Nephron (organoid): ENCODE results near the gene LBP.
A peak's percentile ranks its signal among the peaks of the same experiment; 100 is the strongest.

Experiments
- H3K27ac Mint-ChIP-seq, 3 experiments: 2 replicates each; pipeline ENCODE4 v1.8.0; 2020; ENCODE audit warnings: mixed read lengths in 3 of 3, mild to moderate bottlenecking in 2 of 3, moderate library complexity in 1 of 3
- H3K27me3 Mint-ChIP-seq: 2 replicates; pipeline ENCODE4 v1.8.0; 2021; ENCODE audit warnings: low read depth, mild to moderate bottlenecking, moderate library complexity, mixed read lengths
- H3K36me3 Mint-ChIP-seq: 2 replicates; pipeline ENCODE4 v1.8.0; 2020; ENCODE audit warnings: low read depth, mixed read lengths
- H3K4me1 Mint-ChIP-seq: 2 replicates; pipeline ENCODE4 v1.8.0; 2020; ENCODE audit warnings: mixed read lengths
- H3K4me3 Mint-ChIP-seq, 3 experiments: 2 replicates each; pipeline ENCODE4 v1.8.0; 2020; ENCODE audit warnings: mild to moderate bottlenecking in 3 of 3, mixed read lengths in 3 of 3, moderate library complexity in 2 of 3
- H3K9me3 Mint-ChIP-seq: 2 replicates; pipeline ENCODE4 v1.8.0; 2020; ENCODE audit warnings: mixed read lengths
- CTCF ChIP-seq, 3 experiments: fragments of 200-600 bp; sonication (generic); IDR thresholded peaks; one replicate each; pipeline ENCODE4 v1.5.0; 2021; ENCODE audit warnings: antibody characterized with exemption in 3 of 3; ENCODE audit not compliant: unreplicated experiment in 3 of 3

LBP gene

GRCh38 chr20:38315290-38315966 lies 30.9 kb upstream of the LBP start:
- Mint-ChIP-seq H3K27me3 (no peaks in the 10 kb centered on the region), H3K36me3 (no peaks in the 10 kb centered on the region), H3K4me1 (peaks cover 14% of the 10 kb centered on the region), H3K27ac (no peak overlapping the region), H3K9me3 (no peaks in the 10 kb centered on the region), H3K4me3 (no peak overlapping the region)
- TF ChIP-seq CTCF (IDR thresholded peaks at IDR 0.05; ENCODE audit: unreplicated experiment in 3 of 3), result peak in 1 of 3 experiments; percentile 21

- peaks cover 3% of the 10 kb centered on the region for H3K27me3 Mint-ChIP-seq
- no peaks in the 10 kb centered on the region for H3K9me3 Mint-ChIP-seq
- H3K4me1 Mint-ChIP-seq, result peaks cover 9% of the 10 kb centered on the region
- no peak for TF ChIP-seq CTCF (IDR thresholded peaks at IDR 0.05; ENCODE audit: unreplicated experiment in 3 of 3)
- H3K27ac Mint-ChIP-seq, result no peak overlapping the region
- no peaks in the 10 kb centered on the region for H3K36me3 Mint-ChIP-seq
- no peak overlapping the region for H3K4me3 Mint-ChIP-seq
These were observed 29.9 kb upstream of the LBP start for GRCh38 chr20:38316341-38316740.

- H3K4me3 Mint-ChIP-seq, result no peak overlapping the region
- peaks cover 9% of the 10 kb centered on the region for H3K27me3 Mint-ChIP-seq
- H3K36me3 Mint-ChIP-seq, result no peaks in the 10 kb centered on the region
- peaks cover 13% of the 10 kb centered on the region for H3K4me1 Mint-ChIP-seq
- no peaks in the 10 kb centered on the region for H3K9me3 Mint-ChIP-seq
- TF ChIP-seq CTCF (IDR thresholded peaks at IDR 0.05; ENCODE audit: unreplicated experiment in 3 of 3), result no peak
- H3K27ac Mint-ChIP-seq, result no peak overlapping the region
These were observed 28.9 kb upstream of the LBP start for GRCh38 chr20:38317422-38317821.

GRCh38 chr20:38320221-38320620 lies 26.1 kb upstream of the LBP start:
- H3K9me3 Mint-ChIP-seq, result no peaks in the 10 kb centered on the region
- peak overlapping the region in 2 of 3 experiments; percentile 14 to 24 for H3K27ac Mint-ChIP-seq
- no peak overlapping the region for H3K4me3 Mint-ChIP-seq
- H3K4me1 Mint-ChIP-seq, result peaks cover 13% of the 10 kb centered on the region
- peaks cover 17% of the 10 kb centered on the region for H3K27me3 Mint-ChIP-seq
- no peak for TF ChIP-seq CTCF (IDR thresholded peaks at IDR 0.05; ENCODE audit: unreplicated experiment in 3 of 3)
- no peaks in the 10 kb centered on the region for H3K36me3 Mint-ChIP-seq

GRCh38 chr20:38321959-38322598 lies 24.2 kb upstream of the LBP start:
- peak; percentile 60 to 76 (median 72) for TF ChIP-seq CTCF (IDR thresholded peaks at IDR 0.05; ENCODE audit: unreplicated experiment in 3 of 3)
- Mint-ChIP-seq H3K9me3 (no peaks in the 10 kb centered on the region), H3K27ac (peak overlapping the region in 2 of 3 experiments; percentile 22 to 23), H3K4me1 (peaks cover 13% of the 10 kb centered on the region), H3K4me3 (no peak overlapping the region), H3K36me3 (no peaks in the 10 kb centered on the region), H3K27me3 (peaks cover 28% of the 10 kb centered on the region)

GRCh38 chr20:38324159-38324558 lies 22.1 kb upstream of the LBP start:
- no peaks in the 10 kb centered on the region for H3K36me3 Mint-ChIP-seq
- H3K4me1 Mint-ChIP-seq, result peaks cover 13% of the 10 kb centered on the region
- no peak for TF ChIP-seq CTCF (IDR thresholded peaks at IDR 0.05; ENCODE audit: unreplicated experiment in 3 of 3)
- no peak overlapping the region for H3K27ac Mint-ChIP-seq
- H3K27me3 Mint-ChIP-seq, result peaks cover 32% of the 10 kb centered on the region
- no peak overlapping the region for H3K4me3 Mint-ChIP-seq
- H3K9me3 Mint-ChIP-seq, result no peaks in the 10 kb centered on the region
